ENCODE data around the gene GRIFIN. TPM values are rescaled to one million over a fixed set of nuclear protein-coding genes. Genes with fewer than 3 reads are reported as not detected.
"Not testable (repeated sequence)": the region's sequence is repeated elsewhere in the genome, so short reads cannot be mapped to it uniquely, and the experiment has no call there.

GRIFIN gene
- polyA plus RNA-seq, 1 of the 3 experiments (the other 2 are of a cell fraction): not detected

- no peak for TF ChIP-seq GATA2 (CRISPR knock-in tag; IDR thresholded peaks at IDR 0.05)
- no peak for TF ChIP-seq POLR2AphosphoS5 (IDR thresholded peaks at IDR 0.05; ENCODE audit: low read depth, low read length)
- no peak for TF ChIP-seq NRF1 (IDR thresholded peaks at IDR 0.05; ENCODE audit: low read depth, low read length)
- TF ChIP-seq, protein P1, sequence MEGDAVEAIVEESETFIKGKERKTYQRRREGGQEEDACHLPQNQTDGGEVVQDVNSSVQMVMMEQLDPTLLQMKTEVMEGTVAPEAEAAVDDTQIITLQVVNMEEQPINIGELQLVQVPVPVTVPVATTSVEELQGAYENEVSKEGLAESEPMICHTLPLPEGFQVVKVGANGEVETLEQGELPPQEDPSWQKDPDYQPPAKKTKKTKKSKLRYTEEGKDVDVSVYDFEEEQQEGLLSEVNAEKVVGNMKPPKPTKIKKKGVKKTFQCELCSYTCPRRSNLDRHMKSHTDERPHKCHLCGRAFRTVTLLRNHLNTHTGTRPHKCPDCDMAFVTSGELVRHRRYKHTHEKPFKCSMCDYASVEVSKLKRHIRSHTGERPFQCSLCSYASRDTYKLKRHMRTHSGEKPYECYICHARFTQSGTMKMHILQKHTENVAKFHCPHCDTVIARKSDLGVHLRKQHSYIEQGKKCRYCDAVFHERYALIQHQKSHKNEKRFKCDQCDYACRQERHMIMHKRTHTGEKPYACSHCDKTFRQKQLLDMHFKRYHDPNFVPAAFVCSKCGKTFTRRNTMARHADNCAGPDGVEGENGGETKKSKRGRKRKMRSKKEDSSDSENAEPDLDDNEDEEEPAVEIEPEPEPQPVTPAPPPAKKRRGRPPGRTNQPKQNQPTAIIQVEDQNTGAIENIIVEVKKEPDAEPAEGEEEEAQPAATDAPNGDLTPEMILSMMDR (IDR thresholded peaks at IDR 0.05): no peak
- TF ChIP-seq, protein P2, sequence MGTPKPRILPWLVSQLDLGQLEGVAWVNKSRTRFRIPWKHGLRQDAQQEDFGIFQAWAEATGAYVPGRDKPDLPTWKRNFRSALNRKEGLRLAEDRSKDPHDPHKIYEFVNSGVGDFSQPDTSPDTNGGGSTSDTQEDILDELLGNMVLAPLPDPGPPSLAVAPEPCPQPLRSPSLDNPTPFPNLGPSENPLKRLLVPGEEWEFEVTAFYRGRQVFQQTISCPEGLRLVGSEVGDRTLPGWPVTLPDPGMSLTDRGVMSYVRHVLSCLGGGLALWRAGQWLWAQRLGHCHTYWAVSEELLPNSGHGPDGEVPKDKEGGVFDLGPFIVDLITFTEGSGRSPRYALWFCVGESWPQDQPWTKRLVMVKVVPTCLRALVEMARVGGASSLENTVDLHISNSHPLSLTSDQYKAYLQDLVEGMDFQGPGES (IDR thresholded peaks at IDR 0.05; ENCODE audit: low read depth, low read length): no peak
- TF ChIP-seq MEF2A (IDR thresholded peaks at IDR 0.05; ENCODE audit: borderline replicate concordance, low read depth): no peak
- no peak for TF ChIP-seq USF2 (IDR thresholded peaks at IDR 0.05; ENCODE audit: borderline replicate concordance, low read depth, low read length)
- TF ChIP-seq RCOR1 (IDR thresholded peaks at IDR 0.05; ENCODE audit: low read length): no peak
- TF ChIP-seq SIN3A (IDR thresholded peaks at IDR 0.05; ENCODE audit: borderline replicate concordance, low read depth, low read length): no peak
- TF ChIP-seq TEAD4 (IDR thresholded peaks at IDR 0.05; ENCODE audit: borderline replicate concordance, insufficient read depth): no peak
Measured at GRCh38 chr7:2471022-2471329, 5.2 kb downstream of the GRIFIN start (continued).

DNA sequence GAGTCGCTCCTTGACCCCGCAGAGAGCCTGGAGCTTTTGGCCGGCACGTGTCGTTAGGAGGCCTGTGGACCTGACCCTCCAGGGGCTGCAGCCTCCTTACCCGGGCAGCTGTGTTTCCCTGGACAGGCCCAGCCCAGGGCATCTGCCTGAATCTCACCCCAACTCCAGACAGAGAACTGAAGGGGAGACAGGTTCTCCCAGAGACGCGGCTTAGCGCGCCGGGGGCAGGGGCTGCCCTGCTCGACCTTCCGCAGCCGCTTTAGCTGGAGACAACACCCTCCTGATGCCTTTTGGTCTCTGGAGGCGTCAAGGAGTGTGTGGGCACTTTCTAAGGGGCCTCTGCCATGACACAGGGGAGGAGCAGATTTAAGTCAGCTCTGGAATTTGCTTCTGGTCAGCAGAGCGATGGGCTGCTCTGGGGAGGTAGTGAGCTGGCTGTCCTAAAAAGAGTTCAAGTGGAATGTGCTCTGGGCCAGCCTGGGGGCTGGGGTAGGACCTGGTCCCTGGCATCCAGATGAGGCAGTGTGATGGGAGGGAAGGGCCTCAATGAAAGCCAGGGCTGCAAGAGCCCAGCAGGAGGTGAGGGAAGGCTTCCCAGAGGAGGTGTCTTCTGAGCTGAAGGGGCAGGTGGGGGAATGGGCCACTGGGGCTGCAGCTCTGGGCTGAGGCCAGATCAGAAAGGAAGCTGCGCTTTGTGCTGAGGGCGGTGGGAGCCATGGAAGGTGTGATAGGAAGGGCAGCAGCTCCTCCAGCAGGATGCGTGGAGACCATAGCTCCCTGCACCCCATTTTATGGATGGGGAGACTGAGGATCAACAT lies 5.8 kb downstream of the GRIFIN start:
- DNase-seq: peak; percentile 51
- Histone ChIP-seq H3K79me2 (ENCODE audit: insufficient read depth) (no peaks in the 10 kb centered on the region), H3K4me2 (no peak overlapping the region), H3K9me2 (no peaks in the 10 kb centered on the region), H3K36me3 (replicated peaks in 1 of 2; ENCODE audit: control insufficient read depth in 1 of 2, insufficient read depth in 2 of 2, low read length in 1 of 2) (no peaks in the 10 kb centered on the region), H3K4me3 (ENCODE audit: low read depth in 2 of 2, low read length in 1 of 2) (no peak overlapping the region), H3K9ac (no peak overlapping the region), H3K27ac (ENCODE audit: low read depth in 2 of 2, low read length in 1 of 2) (no peak overlapping the region), H4K20me1 (ENCODE audit: insufficient read depth) (no peaks in the 10 kb centered on the region), H2AFZ (ENCODE audit: low read depth) (no peak overlapping the region), H3K27me3 (ENCODE audit: insufficient read depth) (no peaks in the 10 kb centered on the region), H3K9me3 (no peaks in the 10 kb centered on the region), H3F3A (replicated peaks; ENCODE audit: insufficient read depth) (peaks cover 7% of the 10 kb centered on the region), H3K4me1 (ENCODE audit: control insufficient read depth in 1 of 2, insufficient read depth in 2 of 2, low read depth in 1 of 2, low read length in 1 of 2) (peaks cover 0 to 5% of the 10 kb centered on the region in 2 experiments; a peak in 1 of 4 replicates)
- TF ChIP-seq FOSL2 (IDR thresholded peaks at IDR 0.05; ENCODE audit: borderline replicate concordance, low read depth): no peak
- POLR2A ChIA-PET: interaction anchor here (0.6 to 1.1 kb wide), 2 partner anchors 18 to 19 kb away, joined by 3 to 4 read pairs; no protein-coding TSS in a partner anchor
- CTCF ChIA-PET: interaction anchor here (0.7 to 13.9 kb wide), 17 partner anchors 9 to 211 kb away, joined by 3 to 270 read pairs (median 5); no protein-coding TSS in a partner anchor
- WGBS (ENCODE audit: low lambda C conversion rate): 89% methylated on average over 18 of the region's 19 CpGs

- H3K9ac ChIP-seq; H3K4me1 ChIP-seq (ENCODE audit: control insufficient read depth in 1 of 2, insufficient read depth in 2 of 2, low read depth in 1 of 2, low read length in 1 of 2); H3K4me2 ChIP-seq; H3F3A ChIP-seq (replicated peaks; ENCODE audit: insufficient read depth); H3K4me3 ChIP-seq (ENCODE audit: low read depth in 2 of 2, low read length in 1 of 2); H2AFZ ChIP-seq (ENCODE audit: low read depth); H3K79me2 ChIP-seq (ENCODE audit: insufficient read depth); H3K9me2 ChIP-seq; H4K20me1 ChIP-seq (ENCODE audit: insufficient read depth); H3K27ac ChIP-seq (ENCODE audit: low read depth in 2 of 2, low read length in 1 of 2); H3K36me3 ChIP-seq (replicated peaks in 1 of 2; ENCODE audit: control insufficient read depth in 1 of 2, insufficient read depth in 2 of 2, low read length in 1 of 2); DNase-seq; H3K27me3 ChIP-seq (ENCODE audit: insufficient read depth); H3K9me3 ChIP-seq: not testable (repeated sequence)
- ChIA-PET POLR2A (interaction anchor here (0.6 to 1.2 kb wide), 2 partner anchors 17 to 18 kb away, joined by 3 to 4 read pairs; no protein-coding TSS in a partner anchor), CTCF (interaction anchor here (0.6 to 13.9 kb wide), 46 partner anchors 10 to 891 kb away, joined by 3 to 270 read pairs (median 5); no protein-coding TSS in a partner anchor)
- WGBS (ENCODE audit: low lambda C conversion rate): 73% methylated on average over 8 of the region's 9 CpGs
Measured at GRCh38 chr7:2469460-2470203, 6.6 kb downstream of the GRIFIN start.

Measured in SK-N-SH (cell line).